Fibroblast of the aortic adventitia (primary cell): ENCODE results near the gene ADCY2. TPM values are rescaled to one million over a fixed set of nuclear protein-coding genes. Genes with fewer than 3 reads are reported as not detected.

Source experiments
- DNase-seq: peaks from one replicate; pipeline ENCODE4 v3.0.0-alpha.2; 2010; ENCODE audit warnings: low read depth
- H3K4me3 ChIP-seq: 2 replicates; pipeline ENCODE4 v1.5.1; 2011; ENCODE audit warnings: low read depth, mild to moderate bottlenecking, control low read depth, low read length, moderate library complexity
- total RNA-seq: library from RNA; depleted of rRNA; stranded (reverse); fragments of >200 nt; gene quantifications from 2 replicates; pipeline ENCODE4 v1.2.3, GENCODE V29; 2012; ENCODE audit warnings: low replicate concordance
- TF ChIP-seq, protein P1 (sequence below): IDR thresholded peaks from 2 replicates; pipeline ENCODE4 v1.5.1; 2011; ENCODE audit warnings: mild to moderate bottlenecking, low read length, control low read depth, inconsistent platforms; ENCODE audit not compliant: insufficient read depth

The ADCY2 gene
- total RNA-seq, 1 donor = 0.09 TPM

DNA sequence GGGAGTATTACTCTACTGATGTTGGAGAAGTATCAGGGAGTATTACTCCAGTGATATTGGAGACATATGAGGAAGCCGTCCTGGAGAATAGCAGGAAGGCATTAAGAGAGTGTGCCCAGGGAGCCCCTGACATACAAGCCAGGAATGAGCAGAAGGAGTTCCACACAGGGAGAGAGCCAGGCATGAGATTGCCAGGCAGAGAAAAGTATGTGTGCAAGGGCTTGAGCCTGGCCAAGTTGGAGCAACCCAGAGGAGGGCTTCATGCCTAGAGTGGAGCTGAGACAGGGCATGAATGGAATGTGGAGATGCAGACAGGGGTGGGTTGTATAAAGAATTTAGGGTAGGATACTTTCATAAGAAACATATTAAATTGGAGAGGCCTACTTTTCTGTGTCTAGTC lies 213.8 kb downstream of the ADCY2 start:
- DNase-seq = no peak
- H3K4me3 ChIP-seq = no peak overlapping the region
- TF ChIP-seq, protein P1, sequence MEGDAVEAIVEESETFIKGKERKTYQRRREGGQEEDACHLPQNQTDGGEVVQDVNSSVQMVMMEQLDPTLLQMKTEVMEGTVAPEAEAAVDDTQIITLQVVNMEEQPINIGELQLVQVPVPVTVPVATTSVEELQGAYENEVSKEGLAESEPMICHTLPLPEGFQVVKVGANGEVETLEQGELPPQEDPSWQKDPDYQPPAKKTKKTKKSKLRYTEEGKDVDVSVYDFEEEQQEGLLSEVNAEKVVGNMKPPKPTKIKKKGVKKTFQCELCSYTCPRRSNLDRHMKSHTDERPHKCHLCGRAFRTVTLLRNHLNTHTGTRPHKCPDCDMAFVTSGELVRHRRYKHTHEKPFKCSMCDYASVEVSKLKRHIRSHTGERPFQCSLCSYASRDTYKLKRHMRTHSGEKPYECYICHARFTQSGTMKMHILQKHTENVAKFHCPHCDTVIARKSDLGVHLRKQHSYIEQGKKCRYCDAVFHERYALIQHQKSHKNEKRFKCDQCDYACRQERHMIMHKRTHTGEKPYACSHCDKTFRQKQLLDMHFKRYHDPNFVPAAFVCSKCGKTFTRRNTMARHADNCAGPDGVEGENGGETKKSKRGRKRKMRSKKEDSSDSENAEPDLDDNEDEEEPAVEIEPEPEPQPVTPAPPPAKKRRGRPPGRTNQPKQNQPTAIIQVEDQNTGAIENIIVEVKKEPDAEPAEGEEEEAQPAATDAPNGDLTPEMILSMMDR = no peak

DNA sequence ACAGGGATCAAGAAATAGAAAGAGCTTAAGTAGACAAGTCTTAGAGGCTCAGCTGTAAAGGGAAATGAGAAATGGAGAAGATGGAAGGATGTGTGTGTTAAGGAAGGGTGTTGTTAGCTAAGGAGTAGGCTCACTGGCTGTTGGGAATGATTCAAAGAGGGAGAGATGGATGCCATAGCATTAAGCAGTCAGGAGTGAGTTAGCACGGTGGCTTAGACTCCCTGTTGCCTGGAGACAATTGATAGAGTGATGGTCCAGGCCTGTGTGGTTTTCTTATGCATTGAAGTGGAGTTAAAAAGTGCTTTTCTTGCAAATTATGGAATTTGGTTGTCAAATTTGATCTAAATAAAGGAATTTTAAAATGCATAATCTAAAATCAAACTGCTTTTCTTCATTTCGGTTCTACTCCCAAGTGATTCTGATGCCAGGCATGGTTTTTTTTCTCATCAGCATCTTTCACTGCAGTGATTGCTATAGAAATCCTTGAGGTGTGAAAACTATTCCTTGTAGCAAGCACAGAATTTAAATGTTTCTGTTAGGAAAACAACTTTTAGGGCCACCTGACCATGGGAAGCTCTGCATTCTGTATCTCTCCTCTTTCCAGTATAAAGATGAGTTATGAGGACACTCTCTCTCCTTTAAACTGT lies 214.7 kb downstream of the ADCY2 start:
- TF ChIP-seq, protein P1 = no peak
- H3K4me3 ChIP-seq = no peak overlapping the region
- DNase-seq = no peak

DNA sequence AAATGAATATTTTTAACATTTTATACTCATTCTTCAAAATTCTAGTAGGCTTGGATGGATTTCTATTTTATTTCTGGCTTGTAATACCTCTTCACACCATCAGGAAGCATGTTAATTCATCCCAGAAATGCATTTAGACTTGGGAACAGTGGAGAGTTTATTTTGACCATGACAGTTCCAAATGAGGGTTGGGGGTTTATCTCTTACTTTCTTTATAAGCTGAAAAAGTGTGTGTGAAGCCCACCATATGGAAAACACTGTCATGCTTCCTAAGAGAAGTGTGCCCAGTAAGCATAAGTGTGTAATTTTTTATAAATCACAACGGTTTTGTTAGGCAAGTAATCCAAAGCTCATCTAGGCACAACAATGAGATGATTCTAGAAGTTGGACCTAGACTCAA lies 215.6 kb downstream of the ADCY2 start:
- no peak overlapping the region for H3K4me3 ChIP-seq
- TF ChIP-seq, protein P1 = no peak
- DNase-seq = no peak

DNA sequence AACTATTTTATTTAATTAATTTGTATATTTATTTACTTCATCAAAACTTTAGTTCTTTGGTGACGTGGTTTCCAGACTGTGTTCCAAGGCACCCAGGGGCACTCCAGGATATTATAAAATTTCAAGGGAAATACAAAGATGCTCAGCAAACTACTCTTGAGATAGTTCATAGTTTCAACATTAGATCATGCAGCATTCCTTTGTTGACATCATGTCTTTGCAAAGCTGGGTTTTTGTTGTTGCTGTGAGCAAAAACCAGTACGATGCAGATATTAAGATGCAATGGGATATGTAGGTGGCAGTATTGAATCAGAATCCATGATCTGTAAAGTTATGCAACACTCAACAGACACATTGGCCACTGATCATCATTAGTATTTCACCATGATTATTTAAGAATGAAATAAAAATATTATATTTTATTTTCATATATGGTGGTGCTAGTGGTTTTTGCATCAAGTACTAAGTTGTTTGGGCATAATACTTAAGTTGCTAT lies 219.7 kb downstream of the ADCY2 start:
- TF ChIP-seq, protein P1 = no peak
- H3K4me3 ChIP-seq = no peak overlapping the region
- no peak for DNase-seq

DNA sequence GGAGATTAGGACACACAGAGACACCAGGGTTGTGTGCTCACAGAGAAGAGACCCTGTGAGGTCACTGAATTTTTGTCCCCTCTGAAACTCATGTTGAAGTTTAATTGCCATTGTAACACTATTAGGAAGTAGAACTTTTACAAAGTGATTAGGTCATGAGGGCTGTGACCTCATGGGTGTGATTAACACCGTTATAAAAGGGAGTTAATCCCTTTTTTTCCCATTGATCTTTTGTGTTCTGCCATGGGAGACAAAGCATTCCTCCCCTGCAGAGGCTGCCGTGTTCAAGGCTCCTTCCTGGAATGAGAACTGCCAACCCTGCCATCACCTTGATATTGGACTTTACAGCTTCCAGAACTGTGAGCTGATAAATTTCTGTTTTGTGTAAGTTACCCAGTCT lies 221.0 kb downstream of the ADCY2 start:
- no peak overlapping the region for H3K4me3 ChIP-seq
- TF ChIP-seq, protein P1 = no peak
- no peak for DNase-seq

DNA sequence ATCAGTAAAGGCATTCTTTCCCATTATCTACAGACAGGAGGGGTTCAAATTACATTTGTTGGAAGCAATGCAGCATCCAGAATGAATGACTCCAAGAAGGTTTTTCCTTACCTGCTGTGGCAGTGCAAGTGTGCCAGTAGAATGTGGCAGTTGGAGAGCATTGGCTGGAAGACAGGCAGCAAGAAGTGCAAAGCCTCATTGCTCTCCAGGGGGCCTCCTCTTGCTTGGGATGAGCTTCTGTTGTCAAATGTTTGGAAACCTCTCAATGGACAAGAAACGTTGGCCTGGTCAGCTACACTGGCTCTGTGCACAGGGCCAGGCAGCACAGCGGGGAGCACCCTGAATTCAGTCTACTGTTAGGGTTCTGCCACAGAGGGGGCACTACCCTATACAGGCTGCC lies 226.6 kb downstream of the ADCY2 start:
- no peak overlapping the region for H3K4me3 ChIP-seq
- TF ChIP-seq, protein P1 = no peak
- DNase-seq = no peak

DNA sequence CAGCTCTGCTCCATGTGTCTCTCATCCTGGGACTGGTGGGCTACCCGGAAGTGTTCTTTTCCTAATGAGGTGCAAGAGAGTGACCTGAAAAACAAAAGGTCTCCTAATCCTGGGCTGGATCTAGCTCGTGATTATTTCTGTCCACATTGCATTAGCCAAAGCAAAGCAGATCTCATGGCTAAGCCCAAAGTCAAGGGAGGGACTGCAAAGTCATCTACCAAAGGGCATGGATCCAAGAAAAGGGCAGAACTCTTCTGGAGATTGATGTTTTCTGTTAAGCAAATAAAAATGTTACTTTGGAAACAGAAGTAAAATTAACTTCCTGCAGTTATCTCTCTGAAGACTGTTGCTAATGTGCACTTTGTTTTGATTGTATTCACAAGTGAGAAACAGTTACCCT lies 229.8 kb downstream of the ADCY2 start:
- TF ChIP-seq, protein P1 = no peak
- no peak for DNase-seq
- H3K4me3 ChIP-seq = no peak overlapping the region
